Nephron (organoid): ENCODE data around the gene SYNE4.

Experiments used
- H3K27ac Mint-ChIP-seq, 3 experiments: 2 replicates each; pipeline ENCODE4 v1.8.0; 2020; ENCODE audit warnings: mixed read lengths in 3 of 3, mild to moderate bottlenecking in 2 of 3, moderate library complexity in 1 of 3
- H3K27me3 Mint-ChIP-seq: 2 replicates; pipeline ENCODE4 v1.8.0; 2021; ENCODE audit warnings: low read depth, mild to moderate bottlenecking, moderate library complexity, mixed read lengths
- H3K36me3 Mint-ChIP-seq: 2 replicates; pipeline ENCODE4 v1.8.0; 2020; ENCODE audit warnings: low read depth, mixed read lengths
- H3K4me1 Mint-ChIP-seq: 2 replicates; pipeline ENCODE4 v1.8.0; 2020; ENCODE audit warnings: mixed read lengths
- H3K4me3 Mint-ChIP-seq, 3 experiments: 2 replicates each; pipeline ENCODE4 v1.8.0; 2020; ENCODE audit warnings: mild to moderate bottlenecking in 3 of 3, mixed read lengths in 3 of 3, moderate library complexity in 2 of 3
- H3K9me3 Mint-ChIP-seq: 2 replicates; pipeline ENCODE4 v1.8.0; 2020; ENCODE audit warnings: mixed read lengths
- CTCF ChIP-seq, 3 experiments: fragments of 200-600 bp; sonication (generic); IDR thresholded peaks; one replicate each; pipeline ENCODE4 v1.5.0; 2021; ENCODE audit warnings: antibody characterized with exemption in 3 of 3; ENCODE audit not compliant: unreplicated experiment in 3 of 3

The SYNE4 gene

GRCh38 chr19:35978832-35979365, 29.7 kb downstream of the SYNE4 start:
- no peak for TF ChIP-seq CTCF (IDR thresholded peaks at IDR 0.05; ENCODE audit: unreplicated experiment in 3 of 3)

GRCh38 chr19:35978271-35978670, 30.3 kb downstream of the SYNE4 start:
- peaks cover 33% of the 10 kb centered on the region for H3K27me3 Mint-ChIP-seq
- no peaks in the 10 kb centered on the region for H3K4me1 Mint-ChIP-seq
- H3K9me3 Mint-ChIP-seq: no peaks in the 10 kb centered on the region
- no peaks in the 10 kb centered on the region for H3K36me3 Mint-ChIP-seq
- TF ChIP-seq CTCF (IDR thresholded peaks at IDR 0.05; ENCODE audit: unreplicated experiment in 3 of 3): no peak
- no peak overlapping the region for H3K27ac Mint-ChIP-seq
- no peak overlapping the region for H3K4me3 Mint-ChIP-seq

More at GRCh38 chr19:35978832-35979365, 29.7 kb downstream of the SYNE4 start:
- Mint-ChIP-seq H3K4me1 (no peaks in the 10 kb centered on the region), H3K27ac (no peak overlapping the region), H3K9me3 (no peaks in the 10 kb centered on the region), H3K27me3 (peaks cover 40% of the 10 kb centered on the region), H3K36me3 (no peaks in the 10 kb centered on the region), H3K4me3 (no peak overlapping the region)

GRCh38 chr19:35977446-35978222, 31.0 kb downstream of the SYNE4 start:
- Mint-ChIP-seq H3K4me3 (no peak overlapping the region), H3K36me3 (no peaks in the 10 kb centered on the region), H3K9me3 (no peaks in the 10 kb centered on the region), H3K4me1 (no peaks in the 10 kb centered on the region), H3K27ac (no peak overlapping the region), H3K27me3 (peaks cover 29% of the 10 kb centered on the region)
- TF ChIP-seq CTCF (IDR thresholded peaks at IDR 0.05; ENCODE audit: unreplicated experiment in 3 of 3): no peak

- no peaks in the 10 kb centered on the region for H3K36me3 Mint-ChIP-seq
Observed at GRCh38 chr19:35975608-35976214, 32.9 kb downstream of the SYNE4 start.

GRCh38 chr19:35973487-35973886, 35.1 kb downstream of the SYNE4 start:
- H3K9me3 Mint-ChIP-seq: no peaks in the 10 kb centered on the region
- H3K27me3 Mint-ChIP-seq: peaks cover 23% of the 10 kb centered on the region
- no peak for TF ChIP-seq CTCF (IDR thresholded peaks at IDR 0.05; ENCODE audit: unreplicated experiment in 3 of 3)
- H3K36me3 Mint-ChIP-seq: no peaks in the 10 kb centered on the region
- H3K27ac Mint-ChIP-seq: no peak overlapping the region
- no peak overlapping the region for H3K4me3 Mint-ChIP-seq
- no peaks in the 10 kb centered on the region for H3K4me1 Mint-ChIP-seq

More at GRCh38 chr19:35975608-35976214, 32.9 kb downstream of the SYNE4 start:
- Mint-ChIP-seq H3K27me3 (peaks cover 18% of the 10 kb centered on the region), H3K27ac (no peak overlapping the region), H3K9me3 (no peaks in the 10 kb centered on the region), H3K4me3 (no peak overlapping the region), H3K4me1 (no peaks in the 10 kb centered on the region)
- no peak for TF ChIP-seq CTCF (IDR thresholded peaks at IDR 0.05; ENCODE audit: unreplicated experiment in 3 of 3)
